Peyer's patch (tissue), 4 donors: Measurements from ENCODE around the gene PRDM15.

Experiments
- CTCF ChIP-seq, 6 experiments: fragments of 450-650 bp in 4 of 6; fragments of 200-600 bp in 2 of 6; sonication (generic) in 1 of 6; IDR thresholded peaks; one replicate each; pipeline ENCODE4 v1.5.1; 2017 to 2019; ENCODE audit warnings: antibody characterized with exemption in 6 of 6, mild to moderate bottlenecking in 3 of 6, moderate library complexity in 1 of 6
- POLR2A ChIP-seq, 2 donors: fragments of 450-650 bp; IDR thresholded peaks; one replicate each; pipeline ENCODE4 v1.5.1; 2017; ENCODE audit warnings: antibody characterized with exemption in 2 of 2, mild to moderate bottlenecking in 2 of 2, moderate library complexity in 2 of 2

- no peak for TF ChIP-seq POLR2A (IDR thresholded peaks at IDR 0.05)
- TF ChIP-seq CTCF (IDR thresholded peaks at IDR 0.05), result no peak
Measured at GRCh38 chr21:41839387-41840000, 39.6 kb downstream of the PRDM15 start.
